HEK293 (cell line): ENCODE measurements around the gene SLIT1.

Experiments
- CTCF ChIA-PET: fragments of 350-600 bp; formaldehyde crosslinking; extraction: SDS; loops from one replicate; lab custom pipeline; 2021; ENCODE audit warnings: antibody characterized with exemption; lab: Yijun Ruan, JAX
- POLR2A ChIA-PET: fragments of 300-600 bp; formaldehyde crosslinking; extraction: SDS; loops from one replicate; lab custom pipeline; 2020; ENCODE audit warnings: antibody characterized with exemption, inconsistent platforms; lab: Yijun Ruan, JAX
- H3K27ac ChIP-seq: fragments of 200-500 bp; sonication (Bioruptor generic); 2 replicates; pipeline ENCODE4 v1.5.1; 2014; ENCODE audit warnings: low read depth, low read length, control low read depth, inconsistent platforms; ENCODE audit errors: extremely low read depth
- H3K36me3 ChIP-seq, 2 experiments: fragments of 200-500 bp in 1 of 2; sonication (Bioruptor generic) in 1 of 2; 1 replicate in 1 of 2; 2 replicates in 1 of 2; pipeline ENCODE4 v1.5.1; 2014 to 2017; ENCODE audit warnings: inconsistent platforms in 2 of 2, low read length in 2 of 2; ENCODE audit not compliant: control insufficient read depth in 2 of 2, insufficient read depth in 1 of 2
- H3K4me1 ChIP-seq: fragments of 200-500 bp; sonication (Bioruptor generic); 2 replicates; pipeline ENCODE4 v1.5.1; 2014; ENCODE audit warnings: mild to moderate bottlenecking, low read length, inconsistent platforms; ENCODE audit not compliant: control insufficient read depth, insufficient read depth
- H3K4me3 ChIP-seq: 2 replicates; pipeline ENCODE4 v1.5.1; 2011; ENCODE audit warnings: low read depth, mild to moderate bottlenecking, control low read depth, low read length, moderate library complexity
- H3K9me3 ChIP-seq: fragments of 200-500 bp; sonication (Bioruptor generic); 2 replicates; pipeline ENCODE4 v1.5.1; 2014; ENCODE audit warnings: low read depth, low read length, inconsistent platforms; ENCODE audit not compliant: control insufficient read depth, insufficient read depth
- BCL6B ChIP-seq: fragments of 450-650 bp; formaldehyde crosslinking; IDR thresholded peaks from 2 replicates; pipeline ENCODE4 v1.5.1; 2017; ENCODE audit warnings: missing biosample characterization, missing genetic modification characterization
- EGR2 ChIP-seq: fragments of 450-650 bp; formaldehyde crosslinking; IDR thresholded peaks from 2 replicates; pipeline ENCODE4 v1.5.1; 2016; ENCODE audit warnings: low read depth, missing biosample characterization, missing genetic modification characterization
- GLI2 ChIP-seq: fragments of 450-650 bp; formaldehyde crosslinking; IDR thresholded peaks from 2 replicates; pipeline ENCODE4; 2017; ENCODE audit warnings: missing biosample characterization, missing genetic modification characterization, low read depth, borderline replicate concordance
- SETDB1 ChIP-seq: IDR thresholded peaks from one replicate; pipeline ENCODE4 v1.6.1; 2017; ENCODE audit warnings: mild to moderate bottlenecking, low read length, moderate library complexity, mixed read lengths; ENCODE audit not compliant: insufficient read length
- TRIM28 ChIP-seq: IDR thresholded peaks from 2 replicates; pipeline ENCODE4 v1.6.1; 2011; ENCODE audit warnings: low read length, control low read depth, borderline replicate concordance
- ZBTB11 ChIP-seq: fragments of 450-650 bp; formaldehyde crosslinking; conservative IDR thresholded peaks from 2 replicates; pipeline ENCODE4 v1.5.1; 2016; ENCODE audit warnings: low read depth, missing biosample characterization, missing genetic modification characterization
- ZBTB20 ChIP-seq: fragments of 450-650 bp; formaldehyde crosslinking; IDR thresholded peaks from 2 replicates; pipeline ENCODE4 v1.5.1; 2016; ENCODE audit warnings: missing biosample characterization, missing genetic modification characterization
- ZNF146 ChIP-seq: fragments of 450-650 bp; formaldehyde crosslinking; IDR thresholded peaks from 2 replicates; pipeline ENCODE4 v1.5.1; 2016; ENCODE audit warnings: missing biosample characterization, missing genetic modification characterization
- ZNF148 ChIP-seq: fragments of 450-650 bp; formaldehyde crosslinking; IDR thresholded peaks from 2 replicates; pipeline ENCODE4 v1.5.0; 2017; ENCODE audit warnings: missing biosample characterization, missing genetic modification characterization, borderline replicate concordance
- ZNF184 ChIP-seq: fragments of 450-650 bp; IDR thresholded peaks from 2 replicates; pipeline ENCODE4 v1.5.1; 2018; ENCODE audit warnings: missing biosample characterization, mild to moderate bottlenecking, missing genetic modification characterization
- ZNF391 ChIP-seq: fragments of 450-650 bp; formaldehyde crosslinking; IDR thresholded peaks from 2 replicates; pipeline ENCODE4 v1.5.1; 2016; ENCODE audit warnings: low read depth, missing biosample characterization, missing genetic modification characterization, borderline replicate concordance
- ZNF558 ChIP-seq: fragments of 450-650 bp; formaldehyde crosslinking; IDR thresholded peaks from 2 replicates; pipeline ENCODE4 v1.5.1; 2016; ENCODE audit warnings: missing biosample characterization, missing genetic modification characterization
- ZNF580 ChIP-seq: fragments of 450-650 bp; formaldehyde crosslinking; IDR thresholded peaks from 2 replicates; pipeline ENCODE4 v1.5.1; 2016; ENCODE audit warnings: missing biosample characterization, missing genetic modification characterization
- ZNF623 ChIP-seq: fragments of 450-650 bp; formaldehyde crosslinking; IDR thresholded peaks from 2 replicates; pipeline ENCODE4 v1.5.1; 2016; ENCODE audit warnings: missing biosample characterization, missing genetic modification characterization
- ZXDB ChIP-seq: fragments of 450-650 bp; formaldehyde crosslinking; IDR thresholded peaks from 2 replicates; pipeline ENCODE4 v1.5.1; 2016; ENCODE audit warnings: missing biosample characterization, missing genetic modification characterization

The SLIT1 gene

GRCh38 chr10:97061423-97061822, 124.3 kb downstream of the SLIT1 start:
- no peaks in the 10 kb centered on the region for H3K36me3 ChIP-seq
- TF ChIP-seq ZNF391 (tag by site-specific recombination) (no peak), BCL6B (tag by site-specific recombination) (no peak), ZNF146 (tag by site-specific recombination) (peak; percentile 94), ZNF623 (tag by site-specific recombination) (no peak)
- no peak overlapping the region for H3K4me3 ChIP-seq
- CTCF ChIA-PET: interaction anchor here (0.7 to 7.2 kb wide), 6 partner anchors 10 to 691 kb away, joined by 3 to 46 read pairs (median 4); no protein-coding TSS in a partner anchor
- no peak overlapping the region for H3K27ac ChIP-seq
- no peaks in the 10 kb centered on the region for H3K4me1 ChIP-seq
- no peaks in the 10 kb centered on the region for H3K9me3 ChIP-seq
- POLR2A ChIA-PET: no interaction called here

GRCh38 chr10:97060441-97061084, 125.2 kb downstream of the SLIT1 start:
- ChIA-PET POLR2A (no interaction called here), CTCF (interaction anchor here (0.7 to 7.2 kb wide), 7 partner anchors 11 to 690 kb away, joined by 3 to 46 read pairs (median 3); no protein-coding TSS in a partner anchor)
- H3K9me3 ChIP-seq: no peaks in the 10 kb centered on the region
- no peaks in the 10 kb centered on the region for H3K36me3 ChIP-seq
- H3K4me1 ChIP-seq: no peaks in the 10 kb centered on the region
- H3K4me3 ChIP-seq: no peak overlapping the region
- no peak overlapping the region for H3K27ac ChIP-seq
- TF ChIP-seq EGR2: no peak
- no peak for TF ChIP-seq ZXDB
- TF ChIP-seq TRIM28: no peak
- no peak for TF ChIP-seq ZNF184 (tag by site-specific recombination)
- no peak for TF ChIP-seq SETDB1

GRCh38 chr10:97059872-97060205, 125.9 kb downstream of the SLIT1 start:
- Histone ChIP-seq H3K36me3 (no peaks in the 10 kb centered on the region), H3K27ac (no peak overlapping the region), H3K9me3 (no peaks in the 10 kb centered on the region)
- no peak for TF ChIP-seq GLI2 (tag by site-specific recombination)
- no peak for TF ChIP-seq ZNF148 (tag by site-specific recombination)
- no peak for TF ChIP-seq ZBTB20 (tag by site-specific recombination)
- TF ChIP-seq ZNF558: no peak
- TF ChIP-seq ZBTB11 (tag by site-specific recombination): no peak
- TF ChIP-seq ZNF580 (tag by site-specific recombination): no peak
- TF ChIP-seq, all 188 proteins: peak for 0
- POLR2A ChIA-PET: no interaction called here
- Histone ChIP-seq H3K4me3 (no peak overlapping the region), H3K4me1 (no peaks in the 10 kb centered on the region)
- CTCF ChIA-PET: interaction anchor here (1.1 to 7.2 kb wide), 4 partner anchors 9 to 150 kb away, joined by 3 to 46 read pairs (median 8); no protein-coding TSS in a partner anchor
